ENCODE data around the gene PIM2.
"Not testable (repeated sequence)": the region's sequence is repeated elsewhere in the genome, so short reads cannot be mapped to it uniquely, and the experiment has no call there.

PIM2 gene

DNA sequence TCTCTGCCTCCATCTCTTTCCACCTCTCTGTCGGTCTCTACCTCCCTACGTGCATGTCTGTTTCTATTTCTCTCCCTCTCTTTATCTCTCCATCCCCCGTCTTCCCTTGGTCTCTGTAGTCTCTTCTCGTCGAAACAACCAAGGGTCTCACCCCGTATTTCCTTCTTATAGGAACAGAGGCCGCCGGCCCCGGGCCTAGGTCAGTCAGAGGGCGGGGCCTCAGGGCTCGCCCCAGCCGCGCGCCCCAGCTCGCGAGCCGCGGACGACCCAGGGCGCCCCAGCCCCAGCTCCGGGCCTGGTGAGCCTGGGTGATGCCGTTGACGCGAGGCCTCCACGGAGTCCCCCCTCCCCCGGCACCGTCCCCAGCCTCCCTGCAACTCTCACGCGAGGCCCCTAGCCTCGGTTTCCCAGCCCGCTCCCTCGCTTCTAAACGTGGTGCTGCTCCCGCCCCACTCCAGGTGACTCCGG lies 27.9 kb downstream of the PIM2 start:
- peak overlapping the region; percentile 81 for H3K4me2 ChIP-seq (ENCODE audit: low read length)
- TF ChIP-seq EZH2 (IDR thresholded peaks at IDR 0.05; ENCODE audit: borderline replicate concordance, low read length), result no peak
- TF ChIP-seq, protein P1, sequence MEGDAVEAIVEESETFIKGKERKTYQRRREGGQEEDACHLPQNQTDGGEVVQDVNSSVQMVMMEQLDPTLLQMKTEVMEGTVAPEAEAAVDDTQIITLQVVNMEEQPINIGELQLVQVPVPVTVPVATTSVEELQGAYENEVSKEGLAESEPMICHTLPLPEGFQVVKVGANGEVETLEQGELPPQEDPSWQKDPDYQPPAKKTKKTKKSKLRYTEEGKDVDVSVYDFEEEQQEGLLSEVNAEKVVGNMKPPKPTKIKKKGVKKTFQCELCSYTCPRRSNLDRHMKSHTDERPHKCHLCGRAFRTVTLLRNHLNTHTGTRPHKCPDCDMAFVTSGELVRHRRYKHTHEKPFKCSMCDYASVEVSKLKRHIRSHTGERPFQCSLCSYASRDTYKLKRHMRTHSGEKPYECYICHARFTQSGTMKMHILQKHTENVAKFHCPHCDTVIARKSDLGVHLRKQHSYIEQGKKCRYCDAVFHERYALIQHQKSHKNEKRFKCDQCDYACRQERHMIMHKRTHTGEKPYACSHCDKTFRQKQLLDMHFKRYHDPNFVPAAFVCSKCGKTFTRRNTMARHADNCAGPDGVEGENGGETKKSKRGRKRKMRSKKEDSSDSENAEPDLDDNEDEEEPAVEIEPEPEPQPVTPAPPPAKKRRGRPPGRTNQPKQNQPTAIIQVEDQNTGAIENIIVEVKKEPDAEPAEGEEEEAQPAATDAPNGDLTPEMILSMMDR (IDR thresholded peaks at IDR 0.05; ENCODE audit: low read length), result no peak
- H3K27me3 ChIP-seq (ENCODE audit: insufficient read depth, low read length), result no peaks in the 10 kb centered on the region
- no peaks in the 10 kb centered on the region for H3K9me2 ChIP-seq (ENCODE audit: low read depth, low read length)
- H4K20me1 ChIP-seq (ENCODE audit: insufficient read depth, low read length), result no peaks in the 10 kb centered on the region
- no peaks in the 10 kb centered on the region for H3K9me3 ChIP-seq (ENCODE audit: low read length)
- H3K4me1 ChIP-seq (ENCODE audit: insufficient read depth, low read length, severe bottlenecking), result peaks cover 15% of the 10 kb centered on the region
- no peaks in the 10 kb centered on the region for H3K79me2 ChIP-seq (ENCODE audit: insufficient read depth, low read length)
- peaks cover 30% of the 10 kb centered on the region for H3K36me3 ChIP-seq (ENCODE audit: insufficient read depth, low read length)
- H3K9ac ChIP-seq (ENCODE audit: low read length), result peak overlapping the region; percentile 42; the same call in 1 of the 2 replicates
- H3K27ac ChIP-seq (ENCODE audit: low read depth, low read length, poor library complexity, severe bottlenecking), result no peak overlapping the region
- H2AFZ ChIP-seq (ENCODE audit: low read length), result no peak overlapping the region
- H3K4me3 ChIP-seq (ENCODE audit: low read depth, low read length, poor library complexity, severe bottlenecking), result peak overlapping the region; percentile 56
- H3F3A ChIP-seq (ENCODE audit: insufficient read depth, low read length), result no peaks in the 10 kb centered on the region

DNA sequence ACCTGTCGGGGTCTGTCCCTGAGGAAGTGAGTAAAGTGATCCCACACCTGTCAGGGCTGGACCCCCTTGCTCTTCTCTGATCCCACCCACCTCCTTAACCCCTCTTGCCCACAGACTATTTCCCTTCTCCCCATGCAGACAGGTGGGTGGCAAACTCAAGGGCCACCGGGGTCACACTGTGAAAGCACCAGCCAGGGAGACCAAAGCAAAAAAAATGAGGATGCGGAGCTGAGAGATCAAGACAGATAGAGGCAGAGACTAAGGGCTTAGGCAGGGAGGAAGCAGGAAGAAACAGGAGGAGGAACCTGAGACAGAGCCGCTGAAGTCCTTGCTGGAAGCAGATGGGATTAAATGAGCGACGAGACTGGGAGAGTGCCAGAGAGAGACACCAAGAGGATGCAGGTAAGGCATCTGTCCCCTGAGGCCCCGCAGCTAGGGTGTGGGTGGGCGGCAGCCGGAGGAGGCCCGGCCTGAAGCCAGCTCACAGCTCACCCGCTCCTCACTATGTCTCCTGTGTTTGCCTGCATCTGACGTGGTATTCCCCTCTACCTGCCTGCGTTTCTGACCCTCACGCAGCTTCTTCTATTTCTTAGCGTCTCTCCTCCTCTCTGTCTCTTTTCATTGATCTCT lies 28.4 kb downstream of the PIM2 start:
- TF ChIP-seq EZH2 (IDR thresholded peaks at IDR 0.05; ENCODE audit: borderline replicate concordance, low read length), result no peak
- TF ChIP-seq, protein P1 (IDR thresholded peaks at IDR 0.05; ENCODE audit: low read length), result no peak
- Histone ChIP-seq H2AFZ (ENCODE audit: low read length) (no peak overlapping the region), H3K9ac (ENCODE audit: low read length) (no peak overlapping the region; the same call in 1 of the 2 replicates), H3K36me3 (ENCODE audit: insufficient read depth, low read length) (peaks cover 26% of the 10 kb centered on the region), H3K4me2 (ENCODE audit: low read length) (peak overlapping the region; percentile 81; the same call in 1 of the 2 replicates), H3K9me2 (ENCODE audit: low read depth, low read length) (no peaks in the 10 kb centered on the region), H4K20me1 (ENCODE audit: insufficient read depth, low read length) (no peaks in the 10 kb centered on the region), H3K4me1 (ENCODE audit: insufficient read depth, low read length, severe bottlenecking) (peaks cover 15% of the 10 kb centered on the region), H3F3A (ENCODE audit: insufficient read depth, low read length) (no peaks in the 10 kb centered on the region), H3K79me2 (ENCODE audit: insufficient read depth, low read length) (no peaks in the 10 kb centered on the region), H3K27ac (ENCODE audit: low read depth, low read length, poor library complexity, severe bottlenecking) (no peak overlapping the region), H3K9me3 (ENCODE audit: low read length) (no peaks in the 10 kb centered on the region), H3K27me3 (ENCODE audit: insufficient read depth, low read length) (no peaks in the 10 kb centered on the region), H3K4me3 (ENCODE audit: low read depth, low read length, poor library complexity, severe bottlenecking) (peak overlapping the region; percentile 56)

DNA sequence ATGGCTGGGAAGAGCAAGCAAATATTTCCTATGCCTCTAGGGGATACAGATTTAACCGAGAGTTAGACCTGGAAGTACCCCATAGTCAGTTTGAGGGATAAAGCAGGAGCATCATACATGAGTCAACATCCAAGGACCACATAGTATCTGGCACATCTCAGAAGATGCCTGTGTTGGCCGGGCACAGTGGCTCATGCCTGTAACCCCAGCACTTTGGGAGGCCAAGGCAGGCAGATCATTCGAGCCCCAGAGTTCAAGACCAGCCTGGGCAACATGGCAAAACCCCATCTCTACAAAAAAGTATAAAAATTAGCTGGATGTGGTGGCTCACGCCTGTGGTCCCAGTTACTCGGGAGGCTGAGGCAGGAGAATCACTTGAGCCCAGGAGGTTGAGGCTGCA lies 32.2 kb downstream of the PIM2 start:
- H3K27me3 ChIP-seq (ENCODE audit: insufficient read depth, low read length); H3K27ac ChIP-seq (ENCODE audit: low read depth, low read length, poor library complexity, severe bottlenecking); H3K9me3 ChIP-seq (ENCODE audit: low read length); H3K4me1 ChIP-seq (ENCODE audit: insufficient read depth, low read length, severe bottlenecking); H3F3A ChIP-seq (ENCODE audit: insufficient read depth, low read length); H3K4me2 ChIP-seq (ENCODE audit: low read length); H3K36me3 ChIP-seq (ENCODE audit: insufficient read depth, low read length); H3K4me3 ChIP-seq (ENCODE audit: low read depth, low read length, poor library complexity, severe bottlenecking); H3K79me2 ChIP-seq (ENCODE audit: insufficient read depth, low read length); H4K20me1 ChIP-seq (ENCODE audit: insufficient read depth, low read length); H3K9me2 ChIP-seq (ENCODE audit: low read depth, low read length); H2AFZ ChIP-seq (ENCODE audit: low read length); H3K9ac ChIP-seq (ENCODE audit: low read length): not testable (repeated sequence)

DNA sequence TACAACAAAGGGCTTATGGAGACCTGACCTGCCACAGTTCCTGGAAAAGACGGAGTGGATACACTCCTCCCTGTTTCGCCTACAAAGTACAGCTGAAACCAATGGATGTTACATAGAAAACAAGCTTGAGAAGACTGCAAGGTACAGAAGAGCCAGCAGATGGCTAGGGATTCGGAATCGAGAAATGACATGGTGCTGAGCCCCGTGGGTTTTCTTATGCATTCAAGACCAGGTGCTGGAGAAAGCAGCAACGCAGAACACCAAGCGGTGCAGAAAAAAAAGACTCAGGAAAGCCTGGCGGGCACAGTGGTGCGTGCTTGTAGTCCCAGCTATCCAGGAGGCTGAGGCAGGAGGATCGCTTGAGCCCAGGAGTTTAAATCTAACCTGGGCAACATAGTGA lies 35.1 kb downstream of the PIM2 start:
- no peaks in the 10 kb centered on the region for H3K9me3 ChIP-seq (ENCODE audit: low read length)
- H3K4me3 ChIP-seq (ENCODE audit: low read depth, low read length, poor library complexity, severe bottlenecking), result no peak overlapping the region
- no peaks in the 10 kb centered on the region for H3F3A ChIP-seq (ENCODE audit: insufficient read depth, low read length)
- no peaks in the 10 kb centered on the region for H3K9me2 ChIP-seq (ENCODE audit: low read depth, low read length)
- no peak overlapping the region for H2AFZ ChIP-seq (ENCODE audit: low read length)
- no peaks in the 10 kb centered on the region for H3K36me3 ChIP-seq (ENCODE audit: insufficient read depth, low read length)
- no peak overlapping the region for H3K4me2 ChIP-seq (ENCODE audit: low read length)
- no peak overlapping the region for H3K9ac ChIP-seq (ENCODE audit: low read length)
- no peaks in the 10 kb centered on the region for H3K4me1 ChIP-seq (ENCODE audit: insufficient read depth, low read length, severe bottlenecking)
- H3K27ac ChIP-seq (ENCODE audit: low read depth, low read length, poor library complexity, severe bottlenecking), result no peak overlapping the region
- no peaks in the 10 kb centered on the region for H3K79me2 ChIP-seq (ENCODE audit: insufficient read depth, low read length)
- H3K27me3 ChIP-seq (ENCODE audit: insufficient read depth, low read length), result no peaks in the 10 kb centered on the region
- no peaks in the 10 kb centered on the region for H4K20me1 ChIP-seq (ENCODE audit: insufficient read depth, low read length)
- TF ChIP-seq, protein P1 (IDR thresholded peaks at IDR 0.05; ENCODE audit: low read length), result no peak
- TF ChIP-seq EZH2 (IDR thresholded peaks at IDR 0.05; ENCODE audit: borderline replicate concordance, low read length), result no peak

DNA sequence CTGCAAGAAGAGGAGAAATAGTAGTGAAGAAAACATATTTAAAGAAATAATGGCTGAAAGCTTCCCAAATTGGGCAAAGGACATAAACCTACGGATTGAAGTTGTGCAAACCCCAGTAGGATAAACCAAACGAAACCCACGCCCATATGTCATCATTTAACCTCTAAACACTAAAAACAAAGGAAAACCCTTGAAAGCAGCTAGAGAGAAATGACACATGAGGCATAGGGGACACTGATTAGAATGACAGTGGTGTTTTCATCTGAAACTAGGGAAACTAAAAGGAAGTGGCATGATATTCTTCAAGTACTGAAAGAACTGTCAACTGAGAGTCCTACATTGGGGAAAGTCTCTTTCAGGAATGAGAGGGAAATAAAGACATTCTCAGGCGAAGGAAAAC lies 41.9 kb downstream of the PIM2 start:
- not testable (repeated sequence) for H3K27ac ChIP-seq (ENCODE audit: low read depth, low read length, poor library complexity, severe bottlenecking); H3K27me3 ChIP-seq (ENCODE audit: insufficient read depth, low read length); H3K79me2 ChIP-seq (ENCODE audit: insufficient read depth, low read length); H3F3A ChIP-seq (ENCODE audit: insufficient read depth, low read length); H4K20me1 ChIP-seq (ENCODE audit: insufficient read depth, low read length); H3K4me2 ChIP-seq (ENCODE audit: low read length); H3K4me3 ChIP-seq (ENCODE audit: low read depth, low read length, poor library complexity, severe bottlenecking); H3K9ac ChIP-seq (ENCODE audit: low read length); H3K9me2 ChIP-seq (ENCODE audit: low read depth, low read length); H2AFZ ChIP-seq (ENCODE audit: low read length); H3K4me1 ChIP-seq (ENCODE audit: insufficient read depth, low read length, severe bottlenecking); H3K9me3 ChIP-seq (ENCODE audit: low read length); H3K36me3 ChIP-seq (ENCODE audit: insufficient read depth, low read length)

Data from OCI-LY1 (cell line).